Activated CD4-positive, alpha-beta T cell treated with anti-CD3 and anti-CD28 coated beads, Interleukin-2, amount 50 U/mL, for 4 hours (primary cell): ENCODE data around the gene TXLNB.
"Not testable (repeated sequence)": the region's sequence is repeated elsewhere in the genome, so short reads cannot be mapped to it uniquely, and the experiment has no call there.

ENCODE experiments used
- DNase-seq, 2 experiments: peaks; one replicate each; pipeline ENCODE4 v3.0.0-alpha.2; 2020

Gene TXLNB

GRCh38 chr6:139265512-139266190, 26.1 kb downstream of the TXLNB start:
- no peak for DNase-seq

GRCh38 chr6:139262519-139263300, 29.1 kb downstream of the TXLNB start:
- no peak for DNase-seq

DNA sequence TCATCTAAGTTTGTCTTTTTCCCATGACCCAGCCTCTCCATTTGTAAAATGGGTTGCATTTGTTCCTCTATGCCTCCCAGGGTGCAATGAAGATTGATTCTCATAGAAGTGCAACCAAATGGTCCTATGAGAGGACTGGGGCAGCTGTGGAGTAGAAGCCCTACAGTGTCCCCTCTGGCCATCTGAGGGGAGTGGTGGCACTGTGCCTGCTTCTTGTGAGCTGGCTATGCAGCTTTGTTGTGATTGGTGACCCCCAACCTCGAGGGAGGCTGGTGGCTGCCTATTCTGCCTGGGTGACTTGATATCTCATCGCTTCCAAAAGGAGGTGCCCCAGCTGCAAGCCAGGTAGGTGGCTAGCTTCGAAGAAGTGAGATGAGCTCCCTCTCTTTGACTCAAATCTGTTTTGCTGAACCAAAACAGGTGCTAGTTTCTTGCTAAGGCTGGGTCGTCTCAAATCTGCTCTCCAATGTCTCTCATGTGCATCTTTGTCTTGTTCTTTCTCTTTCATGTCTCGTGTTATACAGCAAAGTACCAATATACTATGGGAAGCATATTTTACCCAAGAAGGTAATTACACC, 33.9 kb downstream of the TXLNB start:
- DNase-seq: no peak

- DNase-seq: no peak
These were observed 34.5 kb downstream of the TXLNB start for GRCh38 chr6:139257291-139257690.

- DNase-seq: no peak
These were observed 35.7 kb downstream of the TXLNB start for GRCh38 chr6:139256087-139256486.

DNA sequence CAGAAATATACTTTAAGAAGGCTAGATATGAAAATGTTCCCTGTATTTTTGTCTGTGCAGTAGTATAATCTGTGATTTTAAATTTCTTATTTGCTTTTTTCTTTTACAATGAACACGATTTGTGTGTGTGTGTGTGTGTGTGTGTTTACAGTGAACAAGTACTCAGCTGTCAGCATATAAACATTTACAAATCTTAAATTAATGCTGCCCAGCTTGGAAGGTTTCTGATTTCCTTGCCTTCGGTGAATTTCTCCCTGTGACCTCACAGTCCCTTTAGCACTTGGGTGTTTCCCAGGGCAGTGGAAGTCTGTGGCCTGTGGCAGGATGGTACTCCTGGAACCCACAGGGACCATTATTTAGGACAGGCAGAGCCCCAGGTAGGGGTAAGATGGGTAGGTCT, 37.6 kb downstream of the TXLNB start:
- no peak for DNase-seq

- DNase-seq: no peak
These were observed 38.1 kb downstream of the TXLNB start for GRCh38 chr6:139253656-139254055.

- DNase-seq: no peak
These were observed 40.0 kb downstream of the TXLNB start for GRCh38 chr6:139251691-139252390.

DNA sequence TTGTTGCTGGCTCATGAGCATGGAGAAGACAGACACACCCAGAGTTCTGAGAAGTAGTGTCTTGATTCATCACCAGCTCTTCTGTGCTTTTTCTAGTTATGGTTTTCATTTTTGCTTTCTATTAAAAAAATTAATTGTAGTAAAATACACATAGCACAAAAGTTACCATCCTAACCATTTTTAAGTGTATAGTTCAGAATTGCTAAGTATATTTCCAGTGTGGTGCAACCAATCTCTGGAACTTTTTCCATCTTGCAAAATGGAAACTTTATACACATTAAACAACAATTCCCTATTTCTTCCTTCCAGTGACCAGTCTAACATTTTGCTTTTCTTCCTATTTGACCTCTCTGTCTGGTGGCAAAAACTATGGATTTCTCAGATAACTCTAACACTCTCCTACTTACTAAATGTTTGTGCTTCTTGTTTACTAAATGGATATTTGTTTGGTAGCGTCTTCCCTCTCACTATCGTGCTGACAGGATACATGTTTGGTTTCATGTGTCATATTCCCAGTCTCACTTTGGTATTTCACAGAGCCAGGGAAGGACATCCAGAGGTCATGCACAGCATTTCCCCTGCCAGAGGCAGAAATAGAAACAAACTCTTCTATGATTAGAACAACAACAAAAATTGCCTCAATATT, 40.6 kb downstream of the TXLNB start:
- no peak for DNase-seq

DNA sequence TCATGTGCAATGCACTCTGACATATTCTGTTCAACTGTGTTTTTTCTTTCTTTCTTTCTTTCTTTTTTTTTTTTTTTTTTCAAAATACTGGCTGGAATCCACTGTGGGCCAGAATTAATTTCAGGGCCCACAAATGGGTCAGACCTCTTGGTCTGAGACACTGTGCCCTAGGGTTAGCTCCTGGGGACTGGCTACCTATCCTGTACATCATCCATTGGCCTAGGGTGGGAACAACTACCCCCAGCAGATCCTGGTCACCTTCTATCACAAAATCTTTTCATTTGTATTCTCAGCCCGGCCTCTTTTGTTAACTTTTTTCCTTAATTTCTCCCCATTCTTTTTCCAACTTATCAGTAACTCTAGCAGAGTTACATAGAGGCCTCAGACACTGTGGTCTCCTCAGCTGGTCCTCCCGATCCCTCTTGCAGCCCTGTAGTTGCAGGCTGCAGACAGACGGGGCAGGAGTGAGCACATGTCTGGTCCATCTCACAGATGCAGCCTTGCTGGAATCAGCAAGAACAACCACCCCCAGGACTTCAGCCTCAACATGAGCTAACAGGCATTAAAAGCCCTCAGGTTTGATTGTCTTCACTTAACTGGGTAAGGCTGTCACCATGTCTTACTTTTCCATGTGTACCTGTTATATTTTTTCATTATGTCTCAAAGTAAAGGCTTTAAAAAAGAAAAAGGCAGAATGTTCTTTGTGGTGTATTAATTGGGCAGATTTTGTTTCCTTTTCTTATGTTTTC, 41.3 kb downstream of the TXLNB start:
- peak; percentile 16 to 34 for DNase-seq

GRCh38 chr6:139249395-139249794, 42.4 kb downstream of the TXLNB start:
- peak; percentile 34 to 35 for DNase-seq

- DNase-seq: no peak
These were observed 42.9 kb downstream of the TXLNB start for GRCh38 chr6:139248911-139249310.

DNA sequence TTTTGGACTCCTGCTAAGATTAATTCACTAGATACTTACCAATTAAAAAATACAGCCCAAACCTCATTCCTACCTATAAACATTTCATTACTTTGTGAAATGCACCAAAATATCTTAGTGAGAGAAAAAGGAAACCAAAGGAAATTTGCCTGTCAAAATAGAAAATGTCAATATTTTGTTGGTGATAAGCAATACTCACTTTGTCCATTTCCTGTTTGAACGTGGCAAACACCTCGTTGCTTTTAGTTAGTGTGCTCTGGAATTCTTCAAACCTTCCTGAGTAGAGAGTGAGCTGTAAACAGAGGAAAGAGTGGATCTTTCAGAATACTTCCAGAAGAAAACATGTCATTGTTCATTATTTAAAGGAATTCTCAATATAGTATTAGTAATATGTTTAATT, 44.2 kb downstream of the TXLNB start:
- no peak for DNase-seq

DNA sequence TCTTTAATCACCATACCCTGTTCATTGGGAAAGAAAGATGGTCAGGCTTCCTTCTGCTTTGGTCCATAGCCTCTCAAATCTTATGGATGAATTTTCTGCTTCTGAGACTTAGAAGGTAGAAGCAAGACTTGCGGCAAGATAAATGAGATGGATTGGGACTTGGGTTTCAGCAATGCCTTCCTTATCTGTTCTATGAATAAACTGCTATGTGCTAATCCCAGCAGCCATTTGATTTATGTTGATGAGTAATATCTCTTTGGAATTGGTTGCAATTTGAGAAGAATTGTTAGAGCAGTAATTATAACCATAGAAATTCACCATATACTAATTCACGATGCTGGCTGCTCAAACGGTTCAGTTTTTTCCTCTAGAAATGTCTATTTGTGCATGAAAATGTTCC, 48.3 kb downstream of the TXLNB start:
- DNase-seq: no peak

GRCh38 chr6:139242457-139243240, 49.1 kb downstream of the TXLNB start:
- DNase-seq: no peak

GRCh38 chr6:139240161-139241010, 51.4 kb downstream of the TXLNB start:
- DNase-seq: no peak

DNA sequence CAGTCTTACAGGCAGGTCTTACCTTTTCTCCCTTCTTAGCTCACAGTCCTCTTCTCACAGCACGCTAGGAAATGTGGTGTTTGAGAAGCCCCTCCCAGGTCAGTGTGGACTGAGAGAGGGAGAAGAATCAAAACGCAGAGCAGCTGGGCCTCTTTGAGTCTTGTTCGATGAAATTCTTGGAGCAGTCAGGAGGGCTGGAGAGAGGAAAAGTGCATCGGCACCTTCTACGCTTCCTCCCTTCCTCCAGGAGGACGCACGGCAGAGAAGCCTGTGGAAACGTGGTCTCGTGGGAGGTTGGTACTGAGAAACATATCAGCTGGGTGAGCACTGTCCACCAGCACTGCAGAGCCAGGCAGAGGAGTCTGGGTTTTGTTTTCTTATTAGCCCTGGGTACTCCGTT, 52.7 kb downstream of the TXLNB start:
- no peak for DNase-seq

DNA sequence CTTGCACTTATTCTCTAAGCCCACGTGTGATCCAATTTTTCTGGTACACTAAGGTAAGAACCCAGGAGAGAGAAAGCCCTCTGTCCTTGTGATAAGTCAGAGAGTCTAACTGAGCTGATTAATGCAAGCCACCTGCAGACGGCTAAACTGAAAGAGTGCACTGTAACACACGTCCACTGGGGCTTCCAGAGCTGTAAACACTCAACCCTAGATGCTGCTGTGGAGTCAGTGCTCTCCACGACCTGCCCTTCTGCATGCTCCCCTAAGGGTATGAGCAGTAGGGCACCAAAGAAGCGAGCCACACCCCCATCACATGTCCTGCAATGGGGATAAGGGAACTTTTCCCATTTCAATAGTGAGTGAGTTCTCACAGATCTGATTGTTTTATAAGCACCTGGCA, 55.7 kb downstream of the TXLNB start:
- DNase-seq: no peak

DNA sequence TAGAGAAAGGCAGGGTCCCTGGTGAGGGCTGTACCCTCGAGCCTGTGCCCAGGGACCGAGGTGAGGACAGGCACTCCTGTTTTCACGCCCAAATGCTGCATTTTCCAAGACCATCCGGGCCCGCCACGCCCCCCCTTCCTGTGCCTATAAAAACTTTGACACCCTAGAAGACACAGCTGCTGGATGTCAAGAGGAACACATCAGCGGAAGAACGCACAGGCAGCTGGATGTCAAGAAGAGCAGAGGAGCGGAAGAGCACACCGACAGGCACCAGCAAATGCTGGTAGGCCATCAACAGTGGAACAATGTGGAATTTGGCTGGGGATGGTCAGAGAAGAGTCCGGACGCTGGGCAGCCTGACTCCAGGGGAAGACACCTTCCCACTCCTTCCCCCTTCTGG, 56.1 kb downstream of the TXLNB start:
- DNase-seq: no peak

DNA sequence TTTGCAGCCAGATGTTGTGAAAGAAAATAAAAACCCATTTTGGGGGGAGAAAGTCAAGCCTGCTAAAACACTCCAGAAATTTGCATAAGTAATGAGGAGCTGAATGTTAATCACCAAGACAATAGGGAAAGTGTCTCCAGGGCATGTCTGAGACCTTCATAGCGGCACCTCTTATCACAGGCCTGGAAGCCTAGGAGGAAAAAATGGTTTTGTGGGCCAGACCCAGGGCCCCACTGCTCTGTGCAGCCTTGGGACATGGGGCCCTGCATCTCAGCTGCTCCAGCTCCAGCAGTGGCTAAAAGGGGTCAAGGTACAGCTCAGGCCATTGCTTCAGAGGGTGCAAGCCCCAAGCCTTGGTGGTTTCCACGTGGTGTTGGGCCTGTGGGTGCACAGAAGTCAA, 57.6 kb downstream of the TXLNB start:
- not testable (repeated sequence) for DNase-seq
